Measurements from ENCODE around the gene ST3GAL5.

DNA sequence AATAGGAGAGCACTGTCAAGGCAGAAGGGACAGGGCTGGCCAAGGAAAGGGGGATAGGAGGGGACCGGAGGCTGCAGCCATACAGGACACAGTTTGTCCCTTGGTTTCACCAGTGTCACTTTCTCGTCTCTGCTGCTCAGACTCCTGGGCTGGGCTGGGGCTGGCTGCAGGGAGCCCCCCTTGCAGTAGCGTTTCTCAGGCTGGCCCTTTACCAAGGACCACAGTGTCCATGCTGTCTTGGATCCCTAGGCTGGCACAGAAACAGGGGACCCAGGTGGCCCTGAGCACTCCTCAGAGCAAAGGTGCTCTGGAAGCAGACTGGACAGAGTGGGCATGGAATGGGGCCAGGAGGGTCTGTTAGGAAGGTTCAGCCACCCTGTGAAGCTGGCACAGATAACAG is 100.2 kb downstream of the ST3GAL5 start:
- TF ChIP-seq, protein P1, sequence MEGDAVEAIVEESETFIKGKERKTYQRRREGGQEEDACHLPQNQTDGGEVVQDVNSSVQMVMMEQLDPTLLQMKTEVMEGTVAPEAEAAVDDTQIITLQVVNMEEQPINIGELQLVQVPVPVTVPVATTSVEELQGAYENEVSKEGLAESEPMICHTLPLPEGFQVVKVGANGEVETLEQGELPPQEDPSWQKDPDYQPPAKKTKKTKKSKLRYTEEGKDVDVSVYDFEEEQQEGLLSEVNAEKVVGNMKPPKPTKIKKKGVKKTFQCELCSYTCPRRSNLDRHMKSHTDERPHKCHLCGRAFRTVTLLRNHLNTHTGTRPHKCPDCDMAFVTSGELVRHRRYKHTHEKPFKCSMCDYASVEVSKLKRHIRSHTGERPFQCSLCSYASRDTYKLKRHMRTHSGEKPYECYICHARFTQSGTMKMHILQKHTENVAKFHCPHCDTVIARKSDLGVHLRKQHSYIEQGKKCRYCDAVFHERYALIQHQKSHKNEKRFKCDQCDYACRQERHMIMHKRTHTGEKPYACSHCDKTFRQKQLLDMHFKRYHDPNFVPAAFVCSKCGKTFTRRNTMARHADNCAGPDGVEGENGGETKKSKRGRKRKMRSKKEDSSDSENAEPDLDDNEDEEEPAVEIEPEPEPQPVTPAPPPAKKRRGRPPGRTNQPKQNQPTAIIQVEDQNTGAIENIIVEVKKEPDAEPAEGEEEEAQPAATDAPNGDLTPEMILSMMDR (IDR thresholded peaks at IDR 0.05): no peak
- no peak for TF ChIP-seq POLR2A (IDR thresholded peaks at IDR 0.05)
